Measurements from ENCODE around the gene RBM39.
"Not testable (repeated sequence)": the region's sequence is repeated elsewhere in the genome, so short reads cannot be mapped to it uniquely, and the experiment has no call there.

The RBM39 gene

DNA sequence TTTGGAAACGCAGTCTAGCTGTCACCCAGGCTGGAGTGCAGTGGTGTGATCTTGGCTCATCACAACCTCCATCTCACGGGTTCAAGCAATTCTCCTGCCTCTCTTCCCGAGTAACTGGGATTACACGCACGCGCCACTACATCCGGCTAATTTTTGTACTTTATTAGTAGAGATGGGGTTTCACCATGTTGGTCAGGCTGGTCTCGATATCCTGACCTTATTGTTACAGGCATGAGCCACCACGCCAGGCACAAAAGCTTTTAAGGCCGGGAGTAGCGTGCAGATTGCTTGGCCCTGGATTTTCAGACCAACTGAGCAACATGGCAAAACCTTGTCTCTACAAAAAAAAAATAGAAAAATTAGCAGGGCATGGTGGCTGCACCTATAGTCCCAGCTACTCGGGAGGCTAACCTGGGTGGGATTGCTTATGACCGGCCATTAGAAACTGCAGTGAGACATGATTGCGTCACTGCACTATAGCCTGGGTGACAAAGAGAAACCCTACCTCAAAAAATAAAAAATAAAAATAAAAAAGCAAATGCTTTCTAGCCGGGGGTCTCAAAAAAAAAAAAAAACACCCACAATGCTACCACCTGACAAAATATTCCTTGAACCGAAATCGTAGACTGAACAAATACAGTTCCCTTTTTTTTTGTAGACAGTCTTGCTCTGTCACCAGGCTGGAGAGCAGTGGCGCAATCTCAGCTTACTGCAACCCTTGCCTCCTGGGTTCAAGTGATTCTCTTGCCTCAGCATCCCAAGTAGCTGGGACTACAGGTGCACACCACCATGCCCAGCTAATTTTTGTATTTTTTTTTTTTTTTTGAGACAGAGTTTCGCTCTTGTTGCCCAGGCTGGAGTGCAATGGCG lies 15.0 kb downstream of the RBM39 start:
- H3K4me3 ChIP-seq (ENCODE audit: low read depth, low read length): no peak overlapping the region
- in situ Hi-C loops (cut with HindIII; ENCODE audit: low sequenced_read_pairs): no loop called here
- DNase-seq (ENCODE audit: low read depth, low spot score): no peak
- TF ChIP-seq, protein P1, sequence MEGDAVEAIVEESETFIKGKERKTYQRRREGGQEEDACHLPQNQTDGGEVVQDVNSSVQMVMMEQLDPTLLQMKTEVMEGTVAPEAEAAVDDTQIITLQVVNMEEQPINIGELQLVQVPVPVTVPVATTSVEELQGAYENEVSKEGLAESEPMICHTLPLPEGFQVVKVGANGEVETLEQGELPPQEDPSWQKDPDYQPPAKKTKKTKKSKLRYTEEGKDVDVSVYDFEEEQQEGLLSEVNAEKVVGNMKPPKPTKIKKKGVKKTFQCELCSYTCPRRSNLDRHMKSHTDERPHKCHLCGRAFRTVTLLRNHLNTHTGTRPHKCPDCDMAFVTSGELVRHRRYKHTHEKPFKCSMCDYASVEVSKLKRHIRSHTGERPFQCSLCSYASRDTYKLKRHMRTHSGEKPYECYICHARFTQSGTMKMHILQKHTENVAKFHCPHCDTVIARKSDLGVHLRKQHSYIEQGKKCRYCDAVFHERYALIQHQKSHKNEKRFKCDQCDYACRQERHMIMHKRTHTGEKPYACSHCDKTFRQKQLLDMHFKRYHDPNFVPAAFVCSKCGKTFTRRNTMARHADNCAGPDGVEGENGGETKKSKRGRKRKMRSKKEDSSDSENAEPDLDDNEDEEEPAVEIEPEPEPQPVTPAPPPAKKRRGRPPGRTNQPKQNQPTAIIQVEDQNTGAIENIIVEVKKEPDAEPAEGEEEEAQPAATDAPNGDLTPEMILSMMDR (IDR thresholded peaks at IDR 0.05; ENCODE audit: low read depth, low read length): no peak

DNA sequence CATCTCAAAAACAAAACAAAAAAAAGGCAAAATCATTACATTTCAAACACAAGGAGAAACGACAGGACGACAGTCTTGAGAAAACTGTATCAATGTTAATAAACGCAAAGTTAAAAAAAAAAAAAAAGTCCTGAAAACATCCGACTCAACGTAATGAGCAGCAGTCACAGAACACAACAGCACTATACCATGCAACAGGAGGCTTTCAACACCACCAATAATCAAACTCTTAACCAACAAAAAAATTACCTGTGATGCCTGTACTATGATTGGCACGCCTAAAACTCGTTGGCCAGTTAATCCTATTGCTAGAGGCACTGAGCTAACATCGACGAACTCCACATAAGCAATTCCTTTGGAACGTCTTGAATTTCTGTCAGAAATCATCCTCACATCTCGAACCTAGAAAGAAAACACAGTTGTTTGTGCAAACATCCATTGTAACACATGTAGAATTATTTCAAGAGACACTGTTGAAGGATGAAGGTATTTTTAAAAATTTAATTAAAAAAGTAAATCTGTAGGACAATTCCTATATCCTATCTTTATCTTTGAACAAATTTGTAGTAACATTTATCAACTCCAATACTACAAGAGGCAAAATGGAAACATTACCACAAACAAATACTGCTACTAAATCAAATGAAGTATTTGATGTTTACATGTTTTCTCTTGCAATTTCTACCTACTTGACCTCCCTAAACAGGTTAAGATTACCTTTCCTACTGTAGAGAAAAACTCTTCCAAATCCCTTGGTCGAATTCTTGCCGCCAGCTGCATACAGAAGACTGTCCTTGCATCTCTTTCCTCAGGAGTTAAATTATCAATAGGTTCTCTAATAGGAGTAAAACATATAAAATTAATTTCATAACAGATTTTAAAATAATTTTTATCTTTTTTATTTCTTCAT lies 17.5 kb downstream of the RBM39 start:
- no peak overlapping the region for H3K4me3 ChIP-seq (ENCODE audit: low read depth, low read length)
- no peak for DNase-seq (ENCODE audit: low read depth, low spot score)
- in situ Hi-C loops (cut with HindIII; ENCODE audit: low sequenced_read_pairs): no loop called here
- TF ChIP-seq, protein P1 (IDR thresholded peaks at IDR 0.05; ENCODE audit: low read depth, low read length): no peak

DNA sequence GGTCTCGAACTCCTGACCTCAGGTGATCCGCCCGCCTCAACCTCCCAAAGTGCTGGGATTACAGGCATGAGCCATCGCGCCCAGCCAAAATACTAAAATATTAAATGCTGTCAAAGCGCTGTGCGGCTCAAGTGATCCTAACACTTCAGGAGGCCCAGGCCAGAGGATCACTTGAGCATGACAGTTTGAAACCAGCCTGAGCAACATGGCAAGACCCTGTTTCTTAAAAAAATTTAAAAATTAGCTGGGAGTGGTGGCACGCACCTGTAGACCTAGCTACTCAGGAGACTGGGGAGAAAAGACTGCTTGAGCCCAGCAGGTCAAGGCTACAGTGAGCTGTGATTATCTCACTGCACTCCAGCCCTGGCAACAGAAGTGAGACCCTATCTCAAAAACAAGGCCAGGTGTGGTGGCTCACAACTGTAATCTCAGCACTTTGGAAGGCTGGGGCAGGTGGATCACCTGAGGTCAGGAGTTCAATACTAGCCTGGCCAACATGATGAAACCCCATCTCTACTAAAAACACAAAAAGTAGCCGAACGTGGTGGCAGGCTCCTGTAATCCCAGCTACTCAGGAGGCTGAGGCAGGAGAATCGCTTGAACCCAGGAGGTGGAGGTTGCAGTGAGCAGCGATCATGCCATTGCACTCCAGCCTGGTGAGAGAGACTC lies 18.3 kb downstream of the RBM39 start:
- DNase-seq (ENCODE audit: low read depth, low spot score); H3K4me3 ChIP-seq (ENCODE audit: low read depth, low read length); in situ Hi-C loops (cut with HindIII; ENCODE audit: low sequenced_read_pairs): not testable (repeated sequence)

DNA sequence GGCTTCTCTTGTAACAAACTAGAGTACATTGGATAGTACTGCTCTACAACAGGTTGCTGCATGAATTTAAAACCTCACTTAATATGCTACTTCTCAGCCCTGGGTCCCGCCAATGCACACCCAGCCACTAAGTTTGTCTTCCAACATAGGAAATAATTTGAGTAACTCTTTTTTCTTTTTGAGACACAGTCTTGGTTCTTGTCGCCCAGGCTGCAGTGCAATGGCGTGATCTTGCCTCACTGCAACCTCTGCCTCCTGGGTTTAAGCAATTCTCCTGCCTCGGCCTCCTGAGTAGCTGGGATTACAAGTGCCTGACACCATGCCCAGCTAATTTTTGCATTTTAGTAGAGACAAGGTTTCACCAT lies 18.8 kb downstream of the RBM39 start:
- in situ Hi-C loops (cut with HindIII; ENCODE audit: low sequenced_read_pairs); H3K4me3 ChIP-seq (ENCODE audit: low read depth, low read length); DNase-seq (ENCODE audit: low read depth, low spot score): not testable (repeated sequence)

DNA sequence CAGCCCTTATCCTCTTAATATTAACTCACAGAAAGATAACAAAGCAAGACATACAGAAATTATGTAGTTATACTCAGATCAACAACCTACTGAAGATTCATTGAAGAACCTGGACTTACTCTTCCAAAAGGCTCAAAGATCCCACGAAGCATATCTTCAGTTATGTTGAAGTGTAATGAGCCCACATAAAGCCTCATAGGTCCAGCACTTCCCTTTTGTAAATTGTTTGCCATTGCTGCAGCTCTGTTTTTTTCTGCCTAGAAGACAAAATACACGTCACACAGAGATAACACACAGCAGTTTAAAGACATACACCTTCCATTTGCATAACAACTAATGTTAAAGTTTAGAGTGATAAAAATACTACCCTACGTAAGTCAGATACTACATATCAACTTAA lies 20.4 kb downstream of the RBM39 start:
- in situ Hi-C loops (cut with HindIII; ENCODE audit: low sequenced_read_pairs): no loop called here

DNA sequence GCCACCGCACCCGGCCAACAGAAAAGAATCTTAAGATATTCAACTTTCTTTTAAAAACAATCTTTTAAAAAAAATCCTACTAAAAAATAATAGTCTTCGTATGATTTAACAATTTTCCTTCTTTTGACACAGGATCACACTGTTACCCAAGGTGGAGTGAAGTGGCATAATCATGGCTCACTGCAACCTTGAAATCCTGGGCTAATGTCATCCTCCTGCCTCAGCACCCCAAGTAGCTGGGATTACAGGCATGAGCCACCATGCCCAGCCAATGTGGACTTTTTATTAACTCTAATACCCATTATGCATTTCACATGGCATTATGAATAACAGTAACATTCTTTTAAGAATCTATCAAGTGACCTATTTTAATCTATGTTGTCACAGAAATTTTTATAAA lies 20.8 kb downstream of the RBM39 start:
- TF ChIP-seq, protein P1 (IDR thresholded peaks at IDR 0.05; ENCODE audit: low read depth, low read length): no peak
- H3K4me3 ChIP-seq (ENCODE audit: low read depth, low read length): no peak overlapping the region
- in situ Hi-C loops (cut with HindIII; ENCODE audit: low sequenced_read_pairs): no loop called here
- DNase-seq (ENCODE audit: low read depth, low spot score): no peak

More for the DNA sequence above, 20.4 kb downstream of the RBM39 start:
- TF ChIP-seq, protein P1 (IDR thresholded peaks at IDR 0.05; ENCODE audit: low read depth, low read length): no peak
- no peak for DNase-seq (ENCODE audit: low read depth, low spot score)
- H3K4me3 ChIP-seq (ENCODE audit: low read depth, low read length): no peak overlapping the region
